Common myeloid progenitor, CD34-positive (primary cell): ENCODE measurements around the gene NELL1.
A peak's percentile ranks its signal among the peaks of the same experiment; 100 is the strongest.
"Not testable (repeated sequence)": the region's sequence is repeated elsewhere in the genome, so short reads cannot be mapped to it uniquely, and the experiment has no call there.

Experiments
- CTCF ChIA-PET: fragments of 350-600 bp; sonication (Branson Sonifier 250); formaldehyde crosslinking; loops from one replicate; lab custom pipeline; 2021; ENCODE audit warnings: antibody characterized with exemption; lab: Charles Lee
- POLR2A ChIA-PET: fragments of 350-600 bp; sonication (Branson Sonifier 250); formaldehyde crosslinking; loops from one replicate; lab custom pipeline; 2021; ENCODE audit warnings: antibody characterized with exemption; lab: Charles Lee
- DNase-seq, 3 donors: peaks; one replicate each; pipeline versions ENCODE4 v3.0.0 to v3.0.0-alpha.2; 2013
- H3K27ac ChIP-seq, 2 experiments: 1 replicate in 1 of 2; 2 replicates in 1 of 2; pipeline ENCODE4 v1.7.0; 2013; ENCODE audit warnings: inconsistent platforms in 2 of 2, low read length in 2 of 2, mild to moderate bottlenecking in 2 of 2, low read depth in 1 of 2, moderate library complexity in 1 of 2; ENCODE audit not compliant: severe bottlenecking in 2 of 2, insufficient read depth in 1 of 2, poor library complexity in 1 of 2
- H3K27me3 ChIP-seq, 5 experiments: replicated peaks in 2 of 5; 1 replicate in 3 of 5; 2 replicates in 2 of 5; pipeline versions ENCODE4 v1.6.1 to v1.7.0; 2013; ENCODE audit warnings: low read length in 4 of 5, mild to moderate bottlenecking in 2 of 5, moderate library complexity in 2 of 5, inconsistent platforms in 1 of 5; ENCODE audit not compliant: insufficient read depth in 5 of 5, control insufficient read depth in 4 of 5
- H3K36me3 ChIP-seq, 4 experiments: 1 replicate in 2 of 4; 2 replicates in 2 of 4; pipeline versions ENCODE4 v1.6.1 to v1.7.0; 2013; ENCODE audit warnings: low read length in 3 of 4, control low read depth in 1 of 4, mild to moderate bottlenecking in 1 of 4; ENCODE audit not compliant: control insufficient read depth in 4 of 4, insufficient read depth in 4 of 4
- H3K4me1 ChIP-seq, 4 experiments: 1 replicate in 3 of 4; 2 replicates in 1 of 4; pipeline versions ENCODE4 v1.6.1 to v1.7.1; 2013; ENCODE audit warnings: low read length in 3 of 4, mild to moderate bottlenecking in 3 of 4, control low read depth in 1 of 4, inconsistent platforms in 1 of 4, moderate library complexity in 1 of 4; ENCODE audit not compliant: control insufficient read depth in 4 of 4, insufficient read depth in 4 of 4; ENCODE audit errors: control extremely low read depth in 1 of 4
- H3K4me3 ChIP-seq, 7 experiments: 1 replicate in 4 of 7; 2 replicates in 3 of 7; pipeline versions ENCODE4 v1.5.1 to v1.7.0; 2013; ENCODE audit warnings: mild to moderate bottlenecking in 7 of 7, low read length in 6 of 7, moderate library complexity in 6 of 7, inconsistent platforms in 2 of 7, low read depth in 2 of 7, control low read depth in 1 of 7; ENCODE audit not compliant: insufficient read depth in 4 of 7, control insufficient read depth in 1 of 7; ENCODE audit errors: extremely low read depth in 1 of 7
- H3K9me3 ChIP-seq, 5 experiments: 1 replicate in 4 of 5; 2 replicates in 1 of 5; pipeline versions ENCODE4 v1.6.1 to v1.7.1; 2013; ENCODE audit warnings: low read length in 4 of 5, mild to moderate bottlenecking in 2 of 5, inconsistent platforms in 1 of 5, low read depth in 1 of 5, moderate library complexity in 1 of 5; ENCODE audit not compliant: control insufficient read depth in 4 of 5, insufficient read depth in 2 of 5; ENCODE audit errors: control extremely low read depth in 1 of 5
- WGBS: methylation state at CpG from one replicate; pipeline ENCODE4 v1.1.5; 2013; ENCODE audit not compliant: insufficient coverage; 5-methylcytosine and 5-hydroxymethylcytosine counted together

Gene NELL1

DNA sequence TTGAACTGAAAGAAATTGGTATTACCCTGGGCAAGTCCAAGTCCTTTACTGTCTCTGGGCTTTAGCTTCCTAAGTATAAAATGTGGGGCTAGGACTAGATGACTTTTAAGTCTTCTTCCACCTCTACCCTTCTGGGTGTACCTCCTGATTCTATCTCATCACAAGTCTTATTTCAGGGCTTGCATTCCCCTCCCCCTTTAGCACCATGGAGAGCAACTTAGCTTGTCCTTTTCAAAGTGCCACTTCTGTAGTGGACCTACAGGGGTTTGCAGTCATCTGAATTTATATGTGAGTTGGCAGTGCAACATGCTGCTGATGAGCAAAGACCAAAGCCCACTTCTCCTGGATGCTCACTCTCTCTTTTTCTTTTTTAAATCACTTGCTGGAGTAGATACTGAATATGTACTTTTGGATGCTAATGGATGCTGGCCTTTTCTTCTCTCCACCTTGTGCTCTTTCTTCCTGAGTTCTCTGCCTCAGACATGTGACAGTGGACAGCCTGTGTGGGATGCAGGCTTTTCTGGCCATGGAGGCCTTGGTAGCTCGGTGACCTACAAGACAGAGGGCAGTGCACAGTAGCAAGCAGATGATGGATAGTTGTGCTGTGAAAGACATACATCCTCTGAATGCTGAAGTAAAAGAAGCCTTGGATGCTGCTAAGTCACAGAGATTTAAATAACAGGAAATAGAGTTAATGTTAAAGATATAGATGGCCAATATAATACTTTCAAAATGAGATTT, 185.0 kb downstream of the NELL1 start:
- POLR2A ChIA-PET, result no interaction called here
- WGBS, result 100% methylated on average over 1 of the region's 1 CpG
- H3K27ac ChIP-seq, result no peak overlapping the region
- no peaks in the 10 kb centered on the region for H3K4me1 ChIP-seq
- CTCF ChIA-PET, result no interaction called here
- peak in 1 of 3 donors; percentile 4 for DNase-seq
- no peaks in the 10 kb centered on the region for H3K36me3 ChIP-seq
- H3K27me3 ChIP-seq, result no peaks in the 10 kb centered on the region
- no peak overlapping the region for H3K4me3 ChIP-seq
- no peaks in the 10 kb centered on the region for H3K9me3 ChIP-seq

DNA sequence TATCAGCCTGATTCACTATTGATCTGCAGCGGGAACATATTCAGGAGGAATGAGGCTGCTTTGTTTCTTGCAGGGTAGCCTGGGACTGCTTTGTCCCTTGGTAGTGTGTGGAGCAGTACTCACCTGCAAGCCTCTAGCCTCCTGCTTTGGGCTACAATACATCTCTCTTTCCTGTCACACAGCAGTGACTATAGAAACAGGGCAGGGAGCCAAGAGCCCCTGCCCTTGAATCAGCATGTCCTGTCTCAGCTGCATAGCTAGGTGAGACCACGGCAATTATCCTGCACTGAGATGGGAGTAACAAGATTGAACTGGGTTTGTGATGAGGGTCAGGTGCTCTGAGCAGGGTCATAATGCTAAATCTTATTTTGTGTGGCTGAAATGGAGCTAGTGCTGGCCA, 191.9 kb downstream of the NELL1 start:
- ChIA-PET POLR2A (no interaction called here), CTCF (no interaction called here)
- Histone ChIP-seq H3K27me3 (no peaks in the 10 kb centered on the region), H3K9me3 (no peaks in the 10 kb centered on the region), H3K36me3 (no peaks in the 10 kb centered on the region), H3K4me1 (no peaks in the 10 kb centered on the region), H3K4me3 (no peak overlapping the region), H3K27ac (no peak overlapping the region)
- no peak for DNase-seq
- WGBS, result 94% methylated on average over 2 of the region's 2 CpGs

DNA sequence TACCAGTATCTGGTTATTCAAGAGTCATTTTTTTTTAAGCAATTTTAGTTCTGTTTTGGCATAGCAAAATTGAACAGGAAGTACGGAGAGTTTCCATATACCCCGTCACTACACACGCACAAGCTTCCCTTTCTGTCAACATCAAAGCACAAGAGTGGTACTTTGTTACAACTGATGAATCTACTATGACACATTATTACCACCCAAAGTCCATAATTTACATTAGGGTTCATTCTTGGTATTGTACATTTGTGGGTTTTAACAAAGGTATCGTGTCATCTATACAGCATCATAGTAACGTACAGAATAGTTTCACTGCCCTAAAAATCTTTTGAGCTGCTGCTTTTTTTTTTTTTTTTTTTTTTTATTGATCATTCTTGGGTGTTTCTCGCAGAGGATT, 192.9 kb downstream of the NELL1 start:
- DNase-seq, H3K4me1 ChIP-seq, POLR2A ChIA-PET, H3K4me3 ChIP-seq, H3K27me3 ChIP-seq, H3K36me3 ChIP-seq, CTCF ChIA-PET, H3K9me3 ChIP-seq, H3K27ac ChIP-seq: not testable (repeated sequence)
- WGBS, result 0% methylated on average over 1 of the region's 6 CpGs

DNA sequence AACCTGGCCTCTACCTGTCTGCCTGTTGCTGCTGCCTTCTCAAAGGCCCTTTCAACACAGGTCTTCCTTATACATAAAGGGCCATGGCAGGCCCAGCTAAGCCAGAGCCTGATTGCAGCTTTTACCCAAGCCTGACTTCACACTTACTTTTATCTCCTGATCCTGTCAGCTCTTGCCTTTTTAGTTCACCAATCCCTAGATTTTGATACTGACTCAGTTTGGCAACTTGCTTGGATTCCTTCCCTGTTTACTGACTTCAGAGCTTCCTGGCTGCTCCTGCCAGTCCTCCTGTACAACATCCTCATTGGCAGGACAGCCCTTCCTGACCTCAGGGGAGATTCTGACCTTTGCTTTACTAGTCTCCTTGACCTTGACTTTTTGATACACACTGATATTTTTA, 195.2 kb downstream of the NELL1 start:
- no peak for DNase-seq
- CTCF ChIA-PET, result no interaction called here
- POLR2A ChIA-PET, result no interaction called here
- Histone ChIP-seq H3K27me3 (no peaks in the 10 kb centered on the region), H3K9me3 (no peaks in the 10 kb centered on the region), H3K4me3 (no peak overlapping the region), H3K36me3 (no peaks in the 10 kb centered on the region), H3K27ac (no peak overlapping the region), H3K4me1 (no peaks in the 10 kb centered on the region)

DNA sequence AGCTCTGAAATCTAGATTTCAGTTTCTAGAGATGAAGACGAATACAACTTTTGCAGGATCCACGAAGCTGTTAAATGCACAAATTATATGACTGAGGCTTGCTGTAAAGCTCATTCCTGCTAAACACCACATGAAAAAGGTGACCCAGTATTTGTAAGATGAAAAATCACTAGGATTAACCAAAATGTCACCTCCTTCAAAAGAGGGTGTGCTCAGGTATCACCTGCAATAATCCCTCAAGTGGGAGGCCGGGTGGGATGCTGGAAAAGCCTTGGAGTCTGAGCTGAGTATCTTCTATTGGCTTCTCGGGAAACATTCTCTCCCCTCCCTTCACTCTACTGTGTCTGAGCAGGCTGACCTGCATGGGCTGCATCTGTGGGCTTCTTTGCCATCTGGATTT, 195.8 kb downstream of the NELL1 start:
- Histone ChIP-seq H3K36me3 (no peaks in the 10 kb centered on the region), H3K4me1 (no peaks in the 10 kb centered on the region), H3K9me3 (no peaks in the 10 kb centered on the region), H3K27me3 (no peaks in the 10 kb centered on the region), H3K4me3 (no peak overlapping the region), H3K27ac (no peak overlapping the region)
- no peak for DNase-seq
- 67% methylated on average over 3 of the region's 4 CpGs for WGBS
- POLR2A ChIA-PET, result no interaction called here
- CTCF ChIA-PET, result no interaction called here

DNA sequence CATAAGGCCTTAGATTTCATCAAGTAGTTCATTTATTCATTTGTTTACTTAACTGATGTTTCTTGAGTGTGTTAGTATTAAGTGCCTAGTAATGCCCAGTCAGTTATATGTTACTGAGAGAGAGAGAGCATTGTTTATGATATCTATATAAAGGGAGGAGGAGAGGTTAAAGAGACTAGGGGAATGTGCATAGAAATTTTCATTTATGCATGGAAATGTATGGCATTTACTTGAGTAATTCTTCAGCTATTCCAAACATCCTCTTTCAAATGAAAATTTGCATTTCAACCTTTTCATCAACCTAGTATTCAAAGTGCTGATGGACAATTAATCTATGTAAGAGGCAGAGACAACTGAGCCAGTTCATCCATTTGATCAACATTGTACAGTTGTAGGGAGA, 199.7 kb downstream of the NELL1 start:
- Histone ChIP-seq H3K36me3 (no peaks in the 10 kb centered on the region), H3K4me3 (no peak overlapping the region), H3K4me1 (no peaks in the 10 kb centered on the region), H3K9me3 (no peaks in the 10 kb centered on the region), H3K27ac (no peak overlapping the region), H3K27me3 (no peaks in the 10 kb centered on the region)
- DNase-seq, result no peak
- ChIA-PET CTCF (no interaction called here), POLR2A (no interaction called here)

DNA sequence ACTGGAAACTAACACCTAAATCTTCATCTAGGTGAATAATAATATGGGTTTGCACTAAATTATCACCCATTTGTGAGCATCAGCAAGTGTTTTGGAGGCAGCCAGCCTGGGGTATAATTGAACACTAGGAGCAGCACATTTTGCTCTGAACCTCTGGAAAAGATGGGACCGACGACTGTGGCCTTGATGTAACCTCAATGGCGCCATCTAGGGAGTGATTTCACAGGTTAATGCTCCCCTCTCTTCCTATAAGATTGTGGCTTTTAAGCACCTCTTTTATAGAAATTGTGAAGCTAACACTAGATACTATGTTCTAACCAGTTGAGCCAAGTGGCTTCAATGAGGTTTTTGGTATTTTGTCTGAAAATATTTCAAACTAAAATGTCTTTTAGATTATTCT, 203.7 kb downstream of the NELL1 start:
- WGBS, result 7% methylated on average over 3 of the region's 3 CpGs
- Histone ChIP-seq H3K4me3 (no peak overlapping the region), H3K9me3 (no peaks in the 10 kb centered on the region), H3K4me1 (no peaks in the 10 kb centered on the region), H3K36me3 (no peaks in the 10 kb centered on the region), H3K27me3 (no peaks in the 10 kb centered on the region), H3K27ac (no peak overlapping the region)
- CTCF ChIA-PET, result no interaction called here
- POLR2A ChIA-PET, result no interaction called here
- peak; percentile 1 to 11 (median 5) for DNase-seq
